Hepatocyte (in vitro differentiated cells): ENCODE data around the gene NUDT14. TPM values are rescaled to one million over a fixed set of nuclear protein-coding genes. Genes with fewer than 3 reads are reported as not detected.

Experiments
- DNase-seq: peaks from one replicate; pipeline ENCODE4 v3.0.0-alpha.2; 2016; ENCODE audit warnings: low spot score
- H2AFZ ChIP-seq: fragments of 200-600 bp; sonication (generic); 2 replicates; pipeline ENCODE4 v1.6.0; 2016; ENCODE audit warnings: antibody characterized with exemption, mild to moderate bottlenecking
- H3K27ac ChIP-seq: fragments of 200-600 bp; sonication (generic); 2 replicates; pipeline ENCODE4 v1.5.1; 2016; ENCODE audit warnings: mild to moderate bottlenecking
- H3K27me3 ChIP-seq: fragments of 200-600 bp; sonication (generic); 2 replicates; pipeline ENCODE4 v1.6.1; 2016
- H3K36me3 ChIP-seq: fragments of 200-600 bp; sonication (generic); replicated peaks from 2 replicates; pipeline ENCODE4 v1.5.1; 2016; ENCODE audit warnings: low read depth; ENCODE audit not compliant: insufficient read depth
- H3K4me1 ChIP-seq: fragments of 200-600 bp; sonication (generic); 2 replicates; pipeline ENCODE4 v1.5.1; 2016; ENCODE audit warnings: mild to moderate bottlenecking, moderate library complexity; ENCODE audit not compliant: insufficient read depth
- H3K4me2 ChIP-seq: fragments of 200-600 bp; sonication (generic); 2 replicates; pipeline ENCODE4 v1.6.0; 2016
- H3K4me3 ChIP-seq: fragments of 200-600 bp; sonication (generic); 2 replicates; pipeline ENCODE4 v1.5.1; 2016; ENCODE audit warnings: mild to moderate bottlenecking
- H3K79me2 ChIP-seq: fragments of 200-600 bp; sonication (generic); 2 replicates; pipeline ENCODE4 v1.6.0; 2017; ENCODE audit warnings: mild to moderate bottlenecking
- H3K9me2 ChIP-seq: fragments of 200-600 bp; sonication (generic); replicated peaks from 2 replicates; pipeline ENCODE4 v1.6.0; 2017; ENCODE audit warnings: mild to moderate bottlenecking; ENCODE audit not compliant: insufficient read depth
- H3K9me3 ChIP-seq: fragments of 200-600 bp; sonication (generic); 2 replicates; pipeline ENCODE4 v1.5.1; 2016; ENCODE audit warnings: low read depth, mild to moderate bottlenecking
- H4K20me1 ChIP-seq: fragments of 200-600 bp; sonication (generic); 2 replicates; pipeline ENCODE4 v1.6.0; 2016; ENCODE audit warnings: mild to moderate bottlenecking; ENCODE audit not compliant: insufficient read depth, poor library complexity, severe bottlenecking
- EZH2 ChIP-seq: fragments of 200-600 bp; sonication (generic); IDR thresholded peaks from 2 replicates; pipeline ENCODE4 v1.6.1; 2016; ENCODE audit warnings: antibody characterized with exemption, mild to moderate bottlenecking, borderline replicate concordance
- EZH2phosphoT487 ChIP-seq: fragments of 200-600 bp; sonication (generic); IDR thresholded peaks from one replicate; pipeline ENCODE4 v1.6.1; 2018; ENCODE audit warnings: antibody characterized with exemption, mild to moderate bottlenecking, low read depth, moderate library complexity; ENCODE audit not compliant: unreplicated experiment, severe bottlenecking
- WGBS: methylation state at CpG from one replicate; pipeline ENCODE4 v1.1.6; 2016; ENCODE audit warnings: low lambda C conversion rate; ENCODE audit errors: missing lambda C conversion rate; 5-methylcytosine and 5-hydroxymethylcytosine counted together
- polyA plus RNA-seq: library from polyadenylated mRNA; unstranded; fragments of >200 nt; fragmentation: Nextera tagmentation; extraction: Ambion mirVana; gene quantifications from 2 replicates; pipeline ENCODE4 v1.2.1, GENCODE V29; 2016
- total RNA-seq: library from RNA; depleted of rRNA; stranded (reverse); fragments of >200 nt; gene quantifications from 2 replicates; pipeline ENCODE4 v1.2.3, GENCODE V29; 2014
- TF ChIP-seq, protein P1 (sequence below): fragments of 200-600 bp; sonication (generic); IDR thresholded peaks from 2 replicates; pipeline ENCODE4 v1.5.1; 2016; ENCODE audit warnings: antibody characterized with exemption, mild to moderate bottlenecking; ENCODE audit not compliant: poor library complexity

Gene NUDT14
- total and polyA plus RNA-seq, 2 experiments from 2014 or later = 47.4 to 98.1 TPM

GRCh38 chr14:105165761-105166485, 15.2 kb downstream of the NUDT14 start:
- no peaks in the 10 kb centered on the region for H3K9me3 ChIP-seq
- no peak for DNase-seq
- no peaks in the 10 kb centered on the region for H4K20me1 ChIP-seq
- TF ChIP-seq EZH2phosphoT487 (no peak), EZH2 (no peak)
- TF ChIP-seq, protein P1, sequence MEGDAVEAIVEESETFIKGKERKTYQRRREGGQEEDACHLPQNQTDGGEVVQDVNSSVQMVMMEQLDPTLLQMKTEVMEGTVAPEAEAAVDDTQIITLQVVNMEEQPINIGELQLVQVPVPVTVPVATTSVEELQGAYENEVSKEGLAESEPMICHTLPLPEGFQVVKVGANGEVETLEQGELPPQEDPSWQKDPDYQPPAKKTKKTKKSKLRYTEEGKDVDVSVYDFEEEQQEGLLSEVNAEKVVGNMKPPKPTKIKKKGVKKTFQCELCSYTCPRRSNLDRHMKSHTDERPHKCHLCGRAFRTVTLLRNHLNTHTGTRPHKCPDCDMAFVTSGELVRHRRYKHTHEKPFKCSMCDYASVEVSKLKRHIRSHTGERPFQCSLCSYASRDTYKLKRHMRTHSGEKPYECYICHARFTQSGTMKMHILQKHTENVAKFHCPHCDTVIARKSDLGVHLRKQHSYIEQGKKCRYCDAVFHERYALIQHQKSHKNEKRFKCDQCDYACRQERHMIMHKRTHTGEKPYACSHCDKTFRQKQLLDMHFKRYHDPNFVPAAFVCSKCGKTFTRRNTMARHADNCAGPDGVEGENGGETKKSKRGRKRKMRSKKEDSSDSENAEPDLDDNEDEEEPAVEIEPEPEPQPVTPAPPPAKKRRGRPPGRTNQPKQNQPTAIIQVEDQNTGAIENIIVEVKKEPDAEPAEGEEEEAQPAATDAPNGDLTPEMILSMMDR = no peak
- no peak overlapping the region for H2AFZ ChIP-seq
- peaks cover 2% of the 10 kb centered on the region for H3K4me1 ChIP-seq
- no peaks in the 10 kb centered on the region for H3K9me2 ChIP-seq
- H3K4me2 ChIP-seq = no peak overlapping the region
- H3K36me3 ChIP-seq = no peaks in the 10 kb centered on the region
- H3K4me3 ChIP-seq = no peak overlapping the region
- peaks cover 21% of the 10 kb centered on the region for H3K27me3 ChIP-seq
- WGBS = 96% methylated on average over 30 of the region's 32 CpGs
- H3K27ac ChIP-seq = no peak overlapping the region
- H3K79me2 ChIP-seq = no peaks in the 10 kb centered on the region

GRCh38 chr14:105165134-105165704, 15.9 kb downstream of the NUDT14 start:
- no peaks in the 10 kb centered on the region for H4K20me1 ChIP-seq
- H3K27ac ChIP-seq = no peak overlapping the region
- 74% methylated on average over 10 of the region's 10 CpGs for WGBS
- no peaks in the 10 kb centered on the region for H3K9me2 ChIP-seq
- H2AFZ ChIP-seq = no peak overlapping the region
- no peak for TF ChIP-seq EZH2
- TF ChIP-seq, protein P1 = no peak
- no peak for TF ChIP-seq EZH2phosphoT487
- no peaks in the 10 kb centered on the region for H3K9me3 ChIP-seq
- H3K36me3 ChIP-seq = no peaks in the 10 kb centered on the region
- no peak overlapping the region for H3K4me2 ChIP-seq
- H3K79me2 ChIP-seq = no peaks in the 10 kb centered on the region
- DNase-seq = no peak
- H3K27me3 ChIP-seq = peaks cover 19% of the 10 kb centered on the region
- H3K4me3 ChIP-seq = no peak overlapping the region
- H3K4me1 ChIP-seq = no peaks in the 10 kb centered on the region

DNA sequence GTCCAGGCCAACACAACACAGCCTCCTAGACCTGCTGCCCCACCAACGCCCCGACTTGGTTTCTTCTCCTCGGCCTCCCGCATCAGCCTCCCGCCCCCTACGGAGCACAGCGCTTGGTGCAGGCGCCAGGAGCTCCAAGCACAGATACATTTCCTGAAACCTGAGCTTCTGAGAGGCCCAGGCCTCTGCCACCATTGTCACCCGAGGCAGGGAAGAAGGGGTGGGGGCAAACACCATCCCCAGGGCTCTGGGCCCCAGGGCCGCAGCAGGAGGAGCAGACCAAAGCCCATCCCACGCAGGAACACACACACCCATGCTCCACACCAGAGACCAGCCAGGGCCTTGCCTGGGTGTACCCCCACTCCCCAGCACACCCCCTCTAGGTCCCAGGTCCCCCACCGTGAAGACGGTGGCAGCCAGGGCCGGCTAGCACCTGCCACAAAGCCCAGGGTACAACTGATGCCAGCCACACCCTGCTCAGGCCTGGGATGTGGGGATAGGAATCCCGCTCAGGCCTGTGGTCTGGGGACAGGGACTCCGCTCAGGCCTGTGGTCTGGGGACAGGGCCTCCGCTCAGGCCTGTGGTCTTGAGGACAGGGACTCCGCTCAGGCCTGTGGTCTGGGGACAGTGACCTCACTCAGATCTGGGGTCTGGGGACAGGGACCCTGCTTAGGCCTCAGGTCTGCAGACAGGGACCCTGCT, 17.9 kb downstream of the NUDT14 start:
- no peaks in the 10 kb centered on the region for H3K9me2 ChIP-seq
- H3K9me3 ChIP-seq = no peaks in the 10 kb centered on the region
- H3K4me1 ChIP-seq = no peaks in the 10 kb centered on the region
- WGBS = 88% methylated on average over 16 of the region's 18 CpGs
- no peaks in the 10 kb centered on the region for H3K36me3 ChIP-seq
- H3K4me3 ChIP-seq = no peak overlapping the region
- no peak overlapping the region for H3K27ac ChIP-seq
- no peak overlapping the region for H3K4me2 ChIP-seq
- H3K27me3 ChIP-seq = peaks cover 6% of the 10 kb centered on the region
- TF ChIP-seq EZH2phosphoT487 = no peak
- TF ChIP-seq, protein P1 = no peak
- TF ChIP-seq EZH2 = no peak
- H2AFZ ChIP-seq = no peak overlapping the region
- no peaks in the 10 kb centered on the region for H3K79me2 ChIP-seq
- DNase-seq = no peak
- no peaks in the 10 kb centered on the region for H4K20me1 ChIP-seq
